Pulmonary artery endothelial cell (primary cell): Measurements from ENCODE around the gene DENND2D. TPM values are rescaled to one million over a fixed set of nuclear protein-coding genes. Genes with fewer than 3 reads are reported as not detected.

ENCODE experiments used
- DNase-seq: peaks from one replicate; pipeline ENCODE4 v3.0.0-alpha.2; 2011; ENCODE audit warnings: low read depth, low spot score
- total RNA-seq: library from RNA; depleted of rRNA; stranded (reverse); fragments of >200 nt; gene quantifications from 2 replicates; pipeline ENCODE4 v1.2.3, GENCODE V29; 2014

DENND2D gene
- total RNA-seq, 1 donor from 2014 or later, result 0.86 TPM

GRCh38 chr1:111204201-111204982 lies 3.9 kb upstream of the DENND2D start:
- no peak for DNase-seq

- no peak for DNase-seq
Observed at GRCh38 chr1:111203681-111204200, 3.3 kb upstream of the DENND2D start.

- DNase-seq, result no peak
Observed at GRCh38 chr1:111202707-111203623, 2.5 kb upstream of the DENND2D start.

- DNase-seq, result no peak
Observed at GRCh38 chr1:111202366-111202706, 1.9 kb upstream of the DENND2D start.

GRCh38 chr1:111201275-111202090 lies 1.0 kb upstream of the DENND2D start:
- no peak for DNase-seq

GRCh38 chr1:111200802-111201161 lies 336 bp upstream of the DENND2D start:
- DNase-seq, result no peak

GRCh38 chr1:111199329-111199728 lies 1.1 kb downstream of the DENND2D start:
- no peak for DNase-seq

- DNase-seq, result no peak
Observed at GRCh38 chr1:111198836-111199235, 1.6 kb downstream of the DENND2D start.

GRCh38 chr1:111197598-111198284 lies 2.7 kb downstream of the DENND2D start:
- DNase-seq, result no peak

- no peak for DNase-seq
Observed at GRCh38 chr1:111196213-111196612, 4.2 kb downstream of the DENND2D start.

- no peak for DNase-seq
Observed at GRCh38 chr1:111195002-111195684, 5.3 kb downstream of the DENND2D start.

- no peak for DNase-seq
Observed at GRCh38 chr1:111193712-111194480, 6.5 kb downstream of the DENND2D start.

- no peak for DNase-seq
Observed at GRCh38 chr1:111192658-111193519, 7.6 kb downstream of the DENND2D start.

- DNase-seq, result no peak
Observed at GRCh38 chr1:111192074-111192473, 8.4 kb downstream of the DENND2D start.

- DNase-seq, result no peak
Observed at GRCh38 chr1:111191496-111191895, 8.9 kb downstream of the DENND2D start.

GRCh38 chr1:111190931-111191451 lies 9.5 kb downstream of the DENND2D start:
- no peak for DNase-seq

GRCh38 chr1:111184663-111185062 lies 15.8 kb downstream of the DENND2D start:
- DNase-seq, result no peak

- no peak for DNase-seq
Observed at GRCh38 chr1:111183308-111184069, 17.0 kb downstream of the DENND2D start.
